ENCODE results near the gene LRRC37A2.
"Not testable (repeated sequence)": the region's sequence is repeated elsewhere in the genome, so short reads cannot be mapped to it uniquely, and the experiment has no call there.

DNA sequence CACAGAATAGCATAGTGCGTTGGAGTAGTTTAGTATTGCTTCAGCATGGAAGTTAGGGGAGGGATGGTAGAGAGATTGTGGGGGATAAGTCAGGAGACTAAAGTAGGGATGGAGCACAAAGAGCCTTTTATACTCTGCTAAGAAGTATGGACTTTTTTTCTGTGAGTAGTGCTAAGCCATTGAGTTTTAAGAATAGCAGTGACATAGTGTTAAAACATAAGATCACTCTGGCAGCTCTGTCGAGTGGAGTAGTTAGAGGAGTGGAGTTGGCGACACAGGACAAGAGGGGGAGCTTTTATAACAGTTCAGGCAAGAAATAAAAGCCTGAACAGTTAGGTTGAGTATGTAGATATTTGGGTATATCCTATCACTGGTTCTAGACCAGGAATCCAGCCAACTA is 33.4 kb upstream of the LRRC37A2 start:
- not testable (repeated sequence) for TF ChIP-seq POLR2AphosphoS5, GABPA (IDR thresholded peaks at IDR 0.05; ENCODE audit: low read depth)
- TF ChIP-seq, protein P1, sequence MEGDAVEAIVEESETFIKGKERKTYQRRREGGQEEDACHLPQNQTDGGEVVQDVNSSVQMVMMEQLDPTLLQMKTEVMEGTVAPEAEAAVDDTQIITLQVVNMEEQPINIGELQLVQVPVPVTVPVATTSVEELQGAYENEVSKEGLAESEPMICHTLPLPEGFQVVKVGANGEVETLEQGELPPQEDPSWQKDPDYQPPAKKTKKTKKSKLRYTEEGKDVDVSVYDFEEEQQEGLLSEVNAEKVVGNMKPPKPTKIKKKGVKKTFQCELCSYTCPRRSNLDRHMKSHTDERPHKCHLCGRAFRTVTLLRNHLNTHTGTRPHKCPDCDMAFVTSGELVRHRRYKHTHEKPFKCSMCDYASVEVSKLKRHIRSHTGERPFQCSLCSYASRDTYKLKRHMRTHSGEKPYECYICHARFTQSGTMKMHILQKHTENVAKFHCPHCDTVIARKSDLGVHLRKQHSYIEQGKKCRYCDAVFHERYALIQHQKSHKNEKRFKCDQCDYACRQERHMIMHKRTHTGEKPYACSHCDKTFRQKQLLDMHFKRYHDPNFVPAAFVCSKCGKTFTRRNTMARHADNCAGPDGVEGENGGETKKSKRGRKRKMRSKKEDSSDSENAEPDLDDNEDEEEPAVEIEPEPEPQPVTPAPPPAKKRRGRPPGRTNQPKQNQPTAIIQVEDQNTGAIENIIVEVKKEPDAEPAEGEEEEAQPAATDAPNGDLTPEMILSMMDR (IDR thresholded peaks at IDR 0.05; ENCODE audit: insufficient read depth, low read length) = not testable (repeated sequence)

Data from HL-60 (cell line).